Lung (tissue), 12 donors: ENCODE data around the gene NIPBL. TPM values are rescaled to one million over a fixed set of nuclear protein-coding genes. Genes with fewer than 3 reads are reported as not detected.
"Not testable (repeated sequence)": the region's sequence is repeated elsewhere in the genome, so short reads cannot be mapped to it uniquely, and the experiment has no call there.

Experiments
- ATAC-seq: fragments of 200-7000 bp; cut with Tn5 transposase; one replicate; pipeline ENCODE4 v1.9.1; 2020; ENCODE audit warnings: moderate number of reproducible peaks; ENCODE audit not compliant: insufficient read depth, low FRiP score
- DNase-seq, 3 donors: peaks; one replicate each; pipeline ENCODE4 v3.0.0-alpha.2; 2013 to 2017
- H3K27ac ChIP-seq, 2 donors: one replicate each; pipeline ENCODE4 v1.5.1; 2013; ENCODE audit warnings: mild to moderate bottlenecking in 2 of 2, moderate library complexity in 2 of 2, control low read depth in 1 of 2, inconsistent platforms in 1 of 2, low read depth in 1 of 2, low read length in 1 of 2
- H3K27me3 ChIP-seq, 3 donors: one replicate each; pipeline ENCODE4 v1.5.1; 2013; ENCODE audit warnings: low read length in 2 of 3; ENCODE audit not compliant: control insufficient read depth in 3 of 3, insufficient read depth in 3 of 3
- H3K36me3 ChIP-seq, 4 donors: one replicate each; pipeline ENCODE4 v1.5.1; 2013; ENCODE audit warnings: low read length in 4 of 4, mild to moderate bottlenecking in 1 of 4, moderate library complexity in 1 of 4; ENCODE audit not compliant: control insufficient read depth in 4 of 4, insufficient read depth in 4 of 4
- H3K4me1 ChIP-seq, 5 donors: one replicate each; pipeline ENCODE4 v1.5.1; 2013; ENCODE audit warnings: low read length in 5 of 5, mild to moderate bottlenecking in 2 of 5, moderate library complexity in 1 of 5; ENCODE audit not compliant: control insufficient read depth in 5 of 5, insufficient read depth in 5 of 5
- H3K4me3 ChIP-seq: one replicate; pipeline ENCODE4 v1.5.1; 2013; ENCODE audit warnings: mild to moderate bottlenecking, control low read depth, moderate library complexity
- H3K9ac ChIP-seq, 2 donors: one replicate each; pipeline ENCODE4 v1.5.1; 2013; ENCODE audit warnings: low read length in 2 of 2, control low read depth in 1 of 2; ENCODE audit not compliant: insufficient read depth in 1 of 2
- H3K9me3 ChIP-seq, 4 donors: one replicate each; pipeline ENCODE4 v1.5.1; 2013; ENCODE audit warnings: low read length in 3 of 4, mild to moderate bottlenecking in 1 of 4, moderate library complexity in 1 of 4; ENCODE audit not compliant: control insufficient read depth in 4 of 4, insufficient read depth in 3 of 4
- CTCF ChIP-seq: IDR thresholded peaks from 2 replicates; pipeline ENCODE4 v1.5.1; 2012; ENCODE audit warnings: mild to moderate bottlenecking; ENCODE audit errors: control extremely low read depth, extremely low read depth
- WGBS, 2 donors: extraction: QIAGEN DNeasy Blood & Tissue Kit; methylation state at CpG; one replicate each; pipeline ENCODE4 v1.1.7; 2013; 5-methylcytosine and 5-hydroxymethylcytosine counted together
- polyA plus RNA-seq, 2 donors: library from polyadenylated mRNA; stranded (reverse); fragments of 200-250 nt; gene quantifications; one replicate each; pipeline ENCODE4 v1.2.1, GENCODE V29; 2013
- total RNA-seq, 2 donors: library from RNA; depleted of rRNA in 1 of 2; stranded (reverse); fragments of >200 nt in 1 of 2; gene quantifications; one replicate each; pipeline ENCODE4 v1.2.1, GENCODE V29; 2014 to 2021
- donor health status: control.
- donor health status: control.
- donor health status: Bipolar disorder and iron deficiency.
- donor health status: healthy.
- donor health status: DM: yes; HTN: yes; CAD: no.

Gene NIPBL
- total and polyA plus RNA-seq, 4 donors = 13.7 to 124 (median 32.4) TPM

DNA sequence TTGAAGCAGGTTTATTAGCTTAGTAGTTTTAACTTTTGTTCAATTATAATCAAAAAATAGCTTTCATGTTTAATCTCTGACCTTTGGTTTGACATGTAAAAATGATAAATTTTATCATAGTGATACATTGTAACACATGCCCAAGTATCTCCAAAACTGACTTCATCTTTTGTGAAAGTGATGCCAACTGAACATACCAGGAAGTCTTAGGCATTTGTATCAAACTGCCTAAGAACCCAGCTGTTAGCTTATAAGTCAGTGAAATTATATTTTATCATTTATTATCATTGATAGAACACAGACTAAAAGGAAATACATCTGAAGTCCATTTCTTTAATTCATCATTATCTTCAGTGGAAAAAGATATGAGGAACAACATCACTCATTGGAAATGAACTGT lies 39.1 kb downstream of the NIPBL start:
- ATAC-seq = no peak
- H3K4me3 ChIP-seq = no peak overlapping the region
- DNase-seq = no peak
- TF ChIP-seq CTCF = no peak
- H3K4me1 ChIP-seq = peaks cover 0 to 7% (median 0%) of the 10 kb centered on the region in 5 donors
- no peaks in the 10 kb centered on the region for H3K36me3 ChIP-seq
- H3K27ac ChIP-seq = no peak overlapping the region
- H3K27me3 ChIP-seq = no peaks in the 10 kb centered on the region
- H3K9me3 ChIP-seq = no peaks in the 10 kb centered on the region
- no peak overlapping the region for H3K9ac ChIP-seq

DNA sequence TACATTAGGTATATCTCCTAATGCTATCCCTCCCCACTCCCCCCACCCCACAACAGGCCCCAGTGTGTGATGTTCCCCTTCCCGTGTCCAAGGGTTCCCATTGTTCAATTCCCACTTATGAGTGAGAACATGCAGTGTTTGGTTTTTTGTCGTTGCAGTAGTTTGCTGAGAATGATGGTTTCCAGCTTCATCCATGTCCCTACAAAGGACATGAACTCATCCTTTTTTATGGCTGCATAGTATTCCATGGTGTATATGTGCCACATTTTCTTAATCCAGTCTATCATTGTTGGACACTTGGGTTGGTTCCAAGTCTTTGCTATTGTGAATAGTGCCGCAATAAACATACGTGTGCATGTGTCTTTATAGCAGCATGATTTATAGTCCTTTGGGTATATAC lies 40.0 kb downstream of the NIPBL start:
- WGBS, 2 donors = 95 to 96% methylated on average over 3 of the region's 4 CpGs
- H3K4me3 ChIP-seq, H3K36me3 ChIP-seq, H3K27me3 ChIP-seq, H3K27ac ChIP-seq, ATAC-seq, H3K9ac ChIP-seq, DNase-seq, H3K4me1 ChIP-seq, H3K9me3 ChIP-seq: not testable (repeated sequence)

DNA sequence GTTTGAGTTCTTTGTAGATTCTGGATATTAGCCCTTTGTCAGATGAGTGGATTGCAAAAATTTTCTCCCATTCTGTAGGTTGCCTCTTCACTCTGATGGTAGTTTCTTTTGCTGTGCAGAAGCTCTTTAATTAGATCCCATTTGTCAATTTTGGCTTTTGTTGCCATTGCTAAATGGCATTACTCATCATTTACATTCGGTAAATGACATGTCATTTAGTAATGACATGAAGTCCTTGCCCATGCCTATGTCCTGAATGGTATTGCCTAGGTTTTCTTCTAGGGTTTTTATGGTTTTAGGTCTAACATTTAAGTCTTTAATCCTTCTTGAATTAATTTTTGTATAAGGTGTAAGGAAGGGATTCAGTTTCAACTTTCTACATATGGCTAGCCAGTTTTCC lies 40.8 kb downstream of the NIPBL start:
- not testable (repeated sequence) for H3K36me3 ChIP-seq, DNase-seq, H3K9me3 ChIP-seq, H3K4me3 ChIP-seq, H3K27me3 ChIP-seq, ATAC-seq, H3K4me1 ChIP-seq, H3K9ac ChIP-seq, H3K27ac ChIP-seq
- 65 to 87% methylated on average over 1 of the region's 1 CpG for WGBS, 2 donors

DNA sequence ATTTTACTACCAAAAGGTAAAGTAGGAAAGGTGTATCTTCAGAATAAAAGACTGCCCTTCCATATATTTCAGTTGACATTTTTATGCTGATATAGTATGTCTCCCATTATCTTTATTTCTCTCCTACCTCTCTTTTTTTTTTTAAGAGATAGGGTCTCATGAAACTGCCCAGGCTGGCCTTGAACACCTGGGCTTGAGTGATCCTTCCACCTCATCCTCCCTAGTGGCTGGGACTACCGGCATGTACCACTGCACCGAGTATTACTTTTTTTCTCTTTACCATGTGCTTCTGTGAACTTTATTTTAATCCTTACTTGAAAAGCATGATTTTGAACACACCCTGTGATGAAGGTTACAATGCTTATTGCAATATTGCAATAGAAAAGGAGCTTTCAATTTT lies 42.7 kb downstream of the NIPBL start:
- H3K4me3 ChIP-seq = no peak overlapping the region
- H3K4me1 ChIP-seq = peaks cover 0 to 7% (median 0%) of the 10 kb centered on the region in 5 donors
- no peak for ATAC-seq
- H3K27me3 ChIP-seq = no peaks in the 10 kb centered on the region
- no peak for DNase-seq
- H3K9me3 ChIP-seq = no peaks in the 10 kb centered on the region
- no peak overlapping the region for H3K9ac ChIP-seq
- H3K36me3 ChIP-seq = no peaks in the 10 kb centered on the region
- WGBS, 2 donors = 80 to 89% methylated on average over 2 of the region's 2 CpGs
- H3K27ac ChIP-seq = no peak overlapping the region
- TF ChIP-seq CTCF = no peak

- ATAC-seq = no peak
These were observed 43.1 kb downstream of the NIPBL start for GRCh38 chr5:36919650-36920049.

More at GRCh38 chr5:36919650-36920049, 43.1 kb downstream of the NIPBL start:
- H3K4me1 ChIP-seq = peaks cover 0 to 7% (median 0%) of the 10 kb centered on the region in 5 donors
- H3K9me3 ChIP-seq = no peaks in the 10 kb centered on the region
- H3K4me3 ChIP-seq = no peak overlapping the region
- no peaks in the 10 kb centered on the region for H3K36me3 ChIP-seq
- no peak overlapping the region for H3K27ac ChIP-seq
- no peak overlapping the region for H3K9ac ChIP-seq
- DNase-seq = no peak
- TF ChIP-seq CTCF = no peak
- no peaks in the 10 kb centered on the region for H3K27me3 ChIP-seq
